Common myeloid progenitor, CD34-positive (primary cell): ENCODE measurements around the gene TRAPPC14.

Source experiments
- CTCF ChIA-PET: fragments of 350-600 bp; sonication (Branson Sonifier 250); formaldehyde crosslinking; loops from one replicate; lab custom pipeline; 2021; ENCODE audit warnings: antibody characterized with exemption; lab: Charles Lee
- POLR2A ChIA-PET: fragments of 350-600 bp; sonication (Branson Sonifier 250); formaldehyde crosslinking; loops from one replicate; lab custom pipeline; 2021; ENCODE audit warnings: antibody characterized with exemption; lab: Charles Lee
- DNase-seq, 3 donors: peaks; one replicate each; pipeline versions ENCODE4 v3.0.0 to v3.0.0-alpha.2; 2013
- H3K27ac ChIP-seq, 2 experiments: 1 replicate in 1 of 2; 2 replicates in 1 of 2; pipeline ENCODE4 v1.7.0; 2013; ENCODE audit warnings: inconsistent platforms in 2 of 2, low read length in 2 of 2, mild to moderate bottlenecking in 2 of 2, low read depth in 1 of 2, moderate library complexity in 1 of 2; ENCODE audit not compliant: severe bottlenecking in 2 of 2, insufficient read depth in 1 of 2, poor library complexity in 1 of 2
- H3K27me3 ChIP-seq, 5 experiments: replicated peaks in 2 of 5; 1 replicate in 3 of 5; 2 replicates in 2 of 5; pipeline versions ENCODE4 v1.6.1 to v1.7.0; 2013; ENCODE audit warnings: low read length in 4 of 5, mild to moderate bottlenecking in 2 of 5, moderate library complexity in 2 of 5, inconsistent platforms in 1 of 5; ENCODE audit not compliant: insufficient read depth in 5 of 5, control insufficient read depth in 4 of 5
- H3K36me3 ChIP-seq, 4 experiments: 1 replicate in 2 of 4; 2 replicates in 2 of 4; pipeline versions ENCODE4 v1.6.1 to v1.7.0; 2013; ENCODE audit warnings: low read length in 3 of 4, control low read depth in 1 of 4, mild to moderate bottlenecking in 1 of 4; ENCODE audit not compliant: control insufficient read depth in 4 of 4, insufficient read depth in 4 of 4
- H3K4me1 ChIP-seq, 4 experiments: 1 replicate in 3 of 4; 2 replicates in 1 of 4; pipeline versions ENCODE4 v1.6.1 to v1.7.1; 2013; ENCODE audit warnings: low read length in 3 of 4, mild to moderate bottlenecking in 3 of 4, control low read depth in 1 of 4, inconsistent platforms in 1 of 4, moderate library complexity in 1 of 4; ENCODE audit not compliant: control insufficient read depth in 4 of 4, insufficient read depth in 4 of 4; ENCODE audit errors: control extremely low read depth in 1 of 4
- H3K4me3 ChIP-seq, 7 experiments: 1 replicate in 4 of 7; 2 replicates in 3 of 7; pipeline versions ENCODE4 v1.5.1 to v1.7.0; 2013; ENCODE audit warnings: mild to moderate bottlenecking in 7 of 7, low read length in 6 of 7, moderate library complexity in 6 of 7, inconsistent platforms in 2 of 7, low read depth in 2 of 7, control low read depth in 1 of 7; ENCODE audit not compliant: insufficient read depth in 4 of 7, control insufficient read depth in 1 of 7; ENCODE audit errors: extremely low read depth in 1 of 7
- H3K9me3 ChIP-seq, 5 experiments: 1 replicate in 4 of 5; 2 replicates in 1 of 5; pipeline versions ENCODE4 v1.6.1 to v1.7.1; 2013; ENCODE audit warnings: low read length in 4 of 5, mild to moderate bottlenecking in 2 of 5, inconsistent platforms in 1 of 5, low read depth in 1 of 5, moderate library complexity in 1 of 5; ENCODE audit not compliant: control insufficient read depth in 4 of 5, insufficient read depth in 2 of 5; ENCODE audit errors: control extremely low read depth in 1 of 5
- WGBS: methylation state at CpG from one replicate; pipeline ENCODE4 v1.1.5; 2013; ENCODE audit not compliant: insufficient coverage; 5-methylcytosine and 5-hydroxymethylcytosine counted together

TRAPPC14 gene

GRCh38 chr7:100107890-100108289, 50.6 kb downstream of the TRAPPC14 start:
- Histone ChIP-seq H3K4me3 (no peak overlapping the region), H3K9me3 (no peaks in the 10 kb centered on the region), H3K27ac (no peak overlapping the region), H3K27me3 (no peaks in the 10 kb centered on the region), H3K4me1 (no peaks in the 10 kb centered on the region), H3K36me3 (peaks cover 6 to 84% (median 56%) of the 10 kb centered on the region in 4 experiments)
- ChIA-PET CTCF (no interaction called here), POLR2A (no interaction called here)
- no peak for DNase-seq
- 99% methylated on average over 5 of the region's 11 CpGs for WGBS

DNA sequence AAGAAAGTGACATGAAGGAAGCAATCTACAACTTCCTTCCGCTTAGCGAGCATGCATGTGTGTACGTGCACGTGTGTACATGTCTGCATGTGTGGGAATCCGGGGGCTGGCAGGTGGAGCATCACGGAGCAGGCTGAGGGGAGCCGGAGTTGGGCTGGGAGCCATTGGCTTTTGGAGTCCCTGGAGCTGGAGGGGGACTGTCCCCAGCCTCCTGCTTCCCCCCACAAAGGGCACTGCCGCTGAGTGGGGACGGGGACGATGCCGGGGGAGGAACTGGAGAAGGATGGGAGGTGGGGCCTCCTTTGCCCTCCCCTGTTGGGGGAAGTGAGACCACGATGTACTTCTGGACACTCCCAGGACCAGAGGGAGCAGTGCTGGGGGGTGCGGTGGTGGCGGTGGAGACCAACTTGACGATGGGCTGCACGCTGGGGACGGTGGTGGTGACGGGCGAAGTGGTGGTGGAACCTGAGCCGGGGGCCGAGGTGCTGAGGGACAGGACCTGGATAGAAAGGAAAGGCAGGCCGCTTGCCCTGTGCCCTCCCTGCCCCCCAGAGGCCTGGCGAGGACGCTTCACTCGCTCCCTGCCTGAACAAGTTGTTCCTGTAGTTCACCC, 51.3 kb downstream of the TRAPPC14 start:
- Histone ChIP-seq H3K27ac (no peak overlapping the region), H3K9me3 (no peaks in the 10 kb centered on the region), H3K4me1 (peaks cover 0 to 6% (median 4%) of the 10 kb centered on the region in 4 experiments), H3K4me3 (no peak overlapping the region), H3K27me3 (no peaks in the 10 kb centered on the region), H3K36me3 (peaks cover 6 to 80% (median 53%) of the 10 kb centered on the region in 4 experiments)
- CTCF ChIA-PET, result no interaction called here
- whole genome bisulfite sequencing, result 94% methylated on average over 20 of the region's 25 CpGs
- DNase-seq, result no peak
- POLR2A ChIA-PET, result no interaction called here

- no peak overlapping the region for H3K27ac ChIP-seq
- CTCF ChIA-PET, result no interaction called here
- H3K36me3 ChIP-seq, result peaks cover 6 to 74% (median 50%) of the 10 kb centered on the region in 4 experiments
- H3K9me3 ChIP-seq, result no peaks in the 10 kb centered on the region
- H3K27me3 ChIP-seq, result no peaks in the 10 kb centered on the region
- no peak overlapping the region for H3K4me3 ChIP-seq
- H3K4me1 ChIP-seq, result peaks cover 0 to 7% (median 5%) of the 10 kb centered on the region in 4 experiments
- WGBS, result 94% methylated on average over 12 of the region's 17 CpGs
- POLR2A ChIA-PET, result no interaction called here
- DNase-seq, result no peak
Observed at GRCh38 chr7:100106633-100107032, 51.9 kb downstream of the TRAPPC14 start.

GRCh38 chr7:100105534-100105933, 53.0 kb downstream of the TRAPPC14 start:
- CTCF ChIA-PET, result no interaction called here
- DNase-seq, result no peak
- peaks cover 0 to 10% (median 6%) of the 10 kb centered on the region in 4 experiments for H3K4me1 ChIP-seq
- H3K27me3 ChIP-seq, result no peaks in the 10 kb centered on the region
- H3K36me3 ChIP-seq, result peaks cover 6 to 65% (median 42%) of the 10 kb centered on the region in 4 experiments
- WGBS, result 100% methylated on average over 2 of the region's 4 CpGs
- no peak overlapping the region for H3K4me3 ChIP-seq
- POLR2A ChIA-PET, result no interaction called here
- no peaks in the 10 kb centered on the region for H3K9me3 ChIP-seq
- H3K27ac ChIP-seq, result no peak overlapping the region
